ENCODE results near the gene ZNF746. TPM values are rescaled to one million over a fixed set of nuclear protein-coding genes. Genes with fewer than 3 reads are reported as not detected.

The ZNF746 gene
- 13.2 and 19.7 TPM in 2 replicates for total RNA-seq

GRCh38 chr7:149497467-149498261 is at the start of gene ZNF746:
Gene ZNF746 (minus strand): TSS chr7:149497809. CDS start chr7:149497536, 273 bp downstream.

GRCh38 chr7:149460493-149461277 is 36.9 kb downstream of the ZNF746 start, which contains the start of gene ZNF777:
Gene ZNF777 (minus strand): TSS chr7:149461062. CDS start chr7:149456022, 5,040 bp downstream.

Other genes starting within 250 kb of the ZNF746 start
- gene ZNF783, start 235.6 kb downstream of the ZNF746 start, total RNA-seq = 7.3 and 13.8 TPM in 2 replicates
- gene ZNF777, start 36.7 kb downstream of the ZNF746 start, total RNA-seq = 3.7 and 5.8 TPM in 2 replicates